OCI-LY7 (cell line): ENCODE results near the gene NSMF. TPM values are rescaled to one million over a fixed set of nuclear protein-coding genes. Genes with fewer than 3 reads are reported as not detected.
A peak's percentile ranks its signal among the peaks of the same experiment; 100 is the strongest.

Experiments used
- BruUV-seq: library from RNA; stranded (reverse); fragments of 400-500 nt; replicated peaks from 2 replicates; lab custom pipeline; 2021; lab: Mats Ljungman, UMichigan
- CTCF ChIA-PET: fragments of 300-600 bp; sonication (Branson Sonifier 250); formaldehyde crosslinking; loops from one replicate; lab custom pipeline; 2022; ENCODE audit warnings: antibody characterized with exemption; ENCODE audit not compliant: unreplicated experiment; lab: Charles Lee
- POLR2A ChIA-PET: fragments of 300-600 bp; sonication (Branson Sonifier 250); formaldehyde crosslinking; loops from one replicate; lab custom pipeline; 2022; ENCODE audit warnings: antibody characterized with exemption; lab: Charles Lee
- DNase-seq: peaks from one replicate; pipeline ENCODE4 v3.0.0-alpha.2; 2015; ENCODE audit warnings: low spot score
- H2AFZ ChIP-seq: fragments of 200-600 bp; sonication (generic), shearing (Covaris generic); 2 replicates; pipeline ENCODE4 v1.6.1; 2014; ENCODE audit warnings: mild to moderate bottlenecking, antibody characterized with exemption, low read length, moderate library complexity
- H3K27ac ChIP-seq: fragments of 200-600 bp; sonication (generic); 2 replicates; pipeline ENCODE4 v1.5.1; 2014; ENCODE audit warnings: mixed run types, low read depth, mild to moderate bottlenecking, moderate library complexity, low read length, inconsistent platforms; ENCODE audit not compliant: poor library complexity, severe bottlenecking
- H3K36me3 ChIP-seq: fragments of 200-600 bp; sonication (generic); 2 replicates; pipeline ENCODE4 v1.6.1; 2014; ENCODE audit warnings: mild to moderate bottlenecking, antibody characterized with exemption, low read length, moderate library complexity, mixed read lengths; ENCODE audit not compliant: insufficient read depth
- H3K4me1 ChIP-seq: fragments of 200-600 bp; sonication (generic); 2 replicates; pipeline ENCODE4 v1.5.1; 2014; ENCODE audit warnings: mild to moderate bottlenecking, low read length; ENCODE audit not compliant: insufficient read depth, poor library complexity, severe bottlenecking
- H3K4me2 ChIP-seq: fragments of 200-600 bp; sonication (generic); 2 replicates; pipeline ENCODE4 v1.6.1; 2014; ENCODE audit warnings: mild to moderate bottlenecking, low read length
- H3K4me3 ChIP-seq: fragments of 200-600 bp; sonication (generic); 2 replicates; pipeline ENCODE4 v1.5.1; 2014; ENCODE audit warnings: mild to moderate bottlenecking, low read depth, low read length; ENCODE audit not compliant: poor library complexity, severe bottlenecking
- H3K79me2 ChIP-seq: fragments of 200-600 bp; sonication (generic); 2 replicates; pipeline ENCODE4 v1.6.1; 2016; ENCODE audit warnings: low read depth, mild to moderate bottlenecking, low read length, moderate library complexity, mixed read lengths; ENCODE audit not compliant: insufficient read depth
- H3K9me2 ChIP-seq: fragments of 200-600 bp; sonication (generic); 2 replicates; pipeline ENCODE4 v1.6.1; 2016; ENCODE audit warnings: mild to moderate bottlenecking, low read length, mixed read lengths; ENCODE audit not compliant: insufficient read depth
- H3K9me3 ChIP-seq: fragments of 200-600 bp; sonication (generic); 2 replicates; pipeline ENCODE4 v1.6.1; 2014; ENCODE audit warnings: mild to moderate bottlenecking, mixed run types, low read length, mixed read lengths
- H4K20me1 ChIP-seq: fragments of 200-600 bp; sonication (generic); 2 replicates; pipeline ENCODE4 v1.6.1; 2014; ENCODE audit warnings: mild to moderate bottlenecking, antibody characterized with exemption, low read length, moderate library complexity, mixed read lengths; ENCODE audit not compliant: insufficient read depth
- CTCF ChIP-seq: fragments of 200-600 bp; sonication (generic); conservative IDR thresholded peaks from 2 replicates; pipeline ENCODE4 v1.5.1; 2014; ENCODE audit warnings: mild to moderate bottlenecking, antibody characterized with exemption, low read length, moderate library complexity, mixed read lengths
- EZH2phosphoT487 ChIP-seq: fragments of 200-600 bp; sonication (generic); IDR thresholded peaks from 2 replicates; pipeline ENCODE4 v1.6.1; 2018; ENCODE audit warnings: low read depth, borderline replicate concordance, mild to moderate bottlenecking, mixed run types, antibody characterized with exemption, low read length, moderate library complexity, mixed read lengths
- intact Hi-C: fragments of 100-400 bp; cut with micrococcal nuclease; formaldehyde crosslinking; loops from one replicate; pipeline ENCODE4 v1.10.0; 2022; ENCODE audit not compliant: unreplicated experiment
- total RNA-seq, 2 experiments: library from RNA; depleted of rRNA in 1 of 2; stranded (reverse); fragments of >200 nt in 1 of 2; shearing (Covaris generic) in 1 of 2; gene quantifications; 2 replicates each; pipeline ENCODE4 v1.2.3, GENCODE V29; 2014 to 2022

Gene NSMF
- total RNA-seq, 2 experiments from 2014 or later = 20.3 to 29.8 TPM

- H3K79me2 ChIP-seq = no peaks in the 10 kb centered on the region
- H2AFZ ChIP-seq = no peak overlapping the region
- no peak overlapping the region for H3K27ac ChIP-seq
- no peaks in the 10 kb centered on the region for H3K9me3 ChIP-seq
- POLR2A ChIA-PET = interaction anchor here (1.2 kb wide), 1 partner anchor 41 kb away, joined by 3 read pairs; no protein-coding TSS in a partner anchor
- H4K20me1 ChIP-seq = no peaks in the 10 kb centered on the region
- BruUV-seq = no TSS peak
- no peak for TF ChIP-seq EZH2phosphoT487
- no peak for TF ChIP-seq CTCF
- no peak overlapping the region for H3K4me3 ChIP-seq
- no peaks in the 10 kb centered on the region for H3K36me3 ChIP-seq
- CTCF ChIA-PET = no interaction called here
- DNase-seq = no peak
- no peak overlapping the region for H3K4me2 ChIP-seq
- no peaks in the 10 kb centered on the region for H3K9me2 ChIP-seq
- H3K4me1 ChIP-seq = peaks cover 31% of the 10 kb centered on the region
- intact Hi-C loops = no loop called here
These were observed 4.1 kb upstream of the NSMF start for GRCh38 chr9:137462986-137463930.

- Histone ChIP-seq H3K9me2 (no peaks in the 10 kb centered on the region), H4K20me1 (no peaks in the 10 kb centered on the region), H3K4me3 (peak overlapping the region; percentile 42), H3K4me1 (peaks cover 34% of the 10 kb centered on the region), H2AFZ (peak overlapping the region; percentile 40; the same call in 1 of the 2 replicates), H3K9me3 (no peaks in the 10 kb centered on the region), H3K4me2 (peak overlapping the region; percentile 53), H3K36me3 (no peaks in the 10 kb centered on the region), H3K79me2 (no peaks in the 10 kb centered on the region), H3K27ac (peak overlapping the region; percentile 54)
- POLR2A ChIA-PET = interaction anchor here (1.2 kb wide), 1 partner anchor 40 kb away, joined by 3 read pairs; no protein-coding TSS in a partner anchor
- TF ChIP-seq EZH2phosphoT487 = no peak
- no peak for TF ChIP-seq CTCF
- CTCF ChIA-PET = no interaction called here
- no TSS peak for BruUV-seq
- intact Hi-C loops = no loop called here
- no peak for DNase-seq
These were observed 3.4 kb upstream of the NSMF start for GRCh38 chr9:137462396-137462985.
